ENCODE measurements around the gene MYO1H.

Gene MYO1H

DNA sequence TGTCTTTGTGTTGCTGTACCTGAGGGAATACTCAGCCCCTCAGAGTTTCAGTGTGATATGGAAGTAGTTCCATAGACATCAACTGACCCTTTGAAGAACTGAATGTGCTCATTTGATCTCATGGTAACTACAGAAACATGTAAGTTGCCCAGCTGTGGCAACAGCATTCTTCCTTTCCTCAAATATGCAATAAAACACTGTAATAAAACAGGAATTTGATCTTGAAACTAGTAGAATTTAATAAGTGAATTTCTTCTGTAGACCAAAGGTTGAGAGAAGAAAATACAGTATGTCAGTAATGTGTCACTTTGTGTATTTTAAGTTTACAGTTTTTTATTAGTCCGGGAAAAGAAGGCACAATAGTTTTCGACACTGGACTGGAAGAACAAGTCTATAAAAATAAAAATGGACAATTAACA, 97.5 kb downstream of the MYO1H start:
- no peak for DNase-seq (ENCODE audit: extremely low read depth, low read depth)
- no peak overlapping the region for H3K4me3 ChIP-seq (replicated peaks; ENCODE audit: low read depth, low read length)
- TF ChIP-seq, protein P1, sequence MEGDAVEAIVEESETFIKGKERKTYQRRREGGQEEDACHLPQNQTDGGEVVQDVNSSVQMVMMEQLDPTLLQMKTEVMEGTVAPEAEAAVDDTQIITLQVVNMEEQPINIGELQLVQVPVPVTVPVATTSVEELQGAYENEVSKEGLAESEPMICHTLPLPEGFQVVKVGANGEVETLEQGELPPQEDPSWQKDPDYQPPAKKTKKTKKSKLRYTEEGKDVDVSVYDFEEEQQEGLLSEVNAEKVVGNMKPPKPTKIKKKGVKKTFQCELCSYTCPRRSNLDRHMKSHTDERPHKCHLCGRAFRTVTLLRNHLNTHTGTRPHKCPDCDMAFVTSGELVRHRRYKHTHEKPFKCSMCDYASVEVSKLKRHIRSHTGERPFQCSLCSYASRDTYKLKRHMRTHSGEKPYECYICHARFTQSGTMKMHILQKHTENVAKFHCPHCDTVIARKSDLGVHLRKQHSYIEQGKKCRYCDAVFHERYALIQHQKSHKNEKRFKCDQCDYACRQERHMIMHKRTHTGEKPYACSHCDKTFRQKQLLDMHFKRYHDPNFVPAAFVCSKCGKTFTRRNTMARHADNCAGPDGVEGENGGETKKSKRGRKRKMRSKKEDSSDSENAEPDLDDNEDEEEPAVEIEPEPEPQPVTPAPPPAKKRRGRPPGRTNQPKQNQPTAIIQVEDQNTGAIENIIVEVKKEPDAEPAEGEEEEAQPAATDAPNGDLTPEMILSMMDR (IDR thresholded peaks at IDR 0.05; ENCODE audit: low read depth, low read length, missing control alignments): no peak

GRCh38 chr12:109446869-109447268, 99.2 kb downstream of the MYO1H start:
- TF ChIP-seq, protein P1 (IDR thresholded peaks at IDR 0.05; ENCODE audit: low read depth, low read length, missing control alignments): no peak
- H3K4me3 ChIP-seq (replicated peaks; ENCODE audit: low read depth, low read length): no peak overlapping the region

DNA sequence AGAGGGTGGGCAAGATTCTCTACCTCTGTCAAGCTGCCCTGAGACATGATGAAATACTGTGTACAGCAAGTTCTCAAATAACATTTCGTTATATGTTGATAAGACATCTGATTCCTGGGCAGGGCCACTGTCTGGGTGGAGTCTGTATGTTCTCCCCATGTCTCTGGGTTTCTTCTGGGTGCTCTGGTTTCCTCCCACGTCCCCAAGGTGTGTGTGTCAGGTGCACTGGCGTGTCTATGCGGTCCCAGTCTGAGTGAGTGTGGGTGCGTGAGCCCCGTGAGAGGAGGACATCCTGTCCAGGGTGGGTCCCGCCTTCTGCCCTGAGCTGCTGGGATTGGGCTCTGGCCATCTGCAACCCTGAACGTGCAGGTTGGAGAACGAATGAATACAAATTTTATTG, 99.8 kb downstream of the MYO1H start:
- no peak overlapping the region for H3K4me3 ChIP-seq (replicated peaks; ENCODE audit: low read depth, low read length)
- TF ChIP-seq, protein P1 (IDR thresholded peaks at IDR 0.05; ENCODE audit: low read depth, low read length, missing control alignments): no peak
- DNase-seq (ENCODE audit: extremely low read depth, low read depth): no peak

More at GRCh38 chr12:109446869-109447268, 99.2 kb downstream of the MYO1H start:
- DNase-seq (ENCODE audit: extremely low read depth, low read depth): no peak

GRCh38 chr12:109448272-109448671, 100.6 kb downstream of the MYO1H start:
- TF ChIP-seq, protein P1 (IDR thresholded peaks at IDR 0.05; ENCODE audit: low read depth, low read length, missing control alignments): no peak
- DNase-seq (ENCODE audit: extremely low read depth, low read depth): no peak
- no peak overlapping the region for H3K4me3 ChIP-seq (replicated peaks; ENCODE audit: low read depth, low read length)

GRCh38 chr12:109448707-109449390, 101.1 kb downstream of the MYO1H start:
- no peak overlapping the region for H3K4me3 ChIP-seq (replicated peaks; ENCODE audit: low read depth, low read length)
- no peak for DNase-seq (ENCODE audit: extremely low read depth, low read depth)
- TF ChIP-seq, protein P1 (IDR thresholded peaks at IDR 0.05; ENCODE audit: low read depth, low read length, missing control alignments): no peak

DNA sequence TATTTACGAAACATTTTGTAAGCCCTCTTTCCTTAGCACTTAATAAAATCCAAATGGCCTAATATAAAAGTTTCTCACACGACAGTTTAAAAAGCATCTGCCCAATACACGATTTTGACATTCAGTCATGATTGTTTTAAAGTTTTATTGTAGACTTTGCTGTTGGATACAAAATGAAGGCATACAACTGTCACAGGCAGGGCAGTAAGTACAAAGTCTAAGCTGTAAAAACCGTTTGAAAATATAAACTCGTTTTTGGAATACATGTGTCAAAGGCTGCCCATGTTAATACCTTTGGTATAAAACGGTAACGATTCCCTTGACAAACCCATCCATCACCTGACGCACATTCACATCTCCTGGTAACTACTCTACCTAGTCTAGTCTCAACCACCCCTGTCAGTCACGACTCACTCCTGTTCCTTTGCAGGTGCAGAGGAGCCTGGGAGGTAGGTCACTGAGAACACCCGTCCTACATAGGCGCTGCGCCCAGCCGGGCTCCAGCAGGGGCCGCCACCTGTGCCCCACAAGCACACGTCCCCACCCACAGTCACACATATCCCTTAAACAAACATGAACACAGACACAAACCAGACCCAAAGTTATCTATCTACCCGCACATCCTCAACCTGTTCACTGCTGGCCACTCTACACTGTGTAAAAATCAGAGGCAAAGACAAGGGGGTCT, 102.3 kb downstream of the MYO1H start:
- TF ChIP-seq, protein P1 (IDR thresholded peaks at IDR 0.05; ENCODE audit: low read depth, low read length, missing control alignments): peak; percentile 47
- no peak overlapping the region for H3K4me3 ChIP-seq (replicated peaks; ENCODE audit: low read depth, low read length)
- no peak for DNase-seq (ENCODE audit: extremely low read depth, low read depth)

Data from HFF-Myc (cell line).